HS-5 (cell line): ENCODE data around the gene ECHDC3.
"Not testable (repeated sequence)": the region's sequence is repeated elsewhere in the genome, so short reads cannot be mapped to it uniquely, and the experiment has no call there.

Source experiments
- DNase-seq: peaks from one replicate; pipeline ENCODE4 v3.0.0-alpha.2; 2012; ENCODE audit warnings: low read depth

The ECHDC3 gene

DNA sequence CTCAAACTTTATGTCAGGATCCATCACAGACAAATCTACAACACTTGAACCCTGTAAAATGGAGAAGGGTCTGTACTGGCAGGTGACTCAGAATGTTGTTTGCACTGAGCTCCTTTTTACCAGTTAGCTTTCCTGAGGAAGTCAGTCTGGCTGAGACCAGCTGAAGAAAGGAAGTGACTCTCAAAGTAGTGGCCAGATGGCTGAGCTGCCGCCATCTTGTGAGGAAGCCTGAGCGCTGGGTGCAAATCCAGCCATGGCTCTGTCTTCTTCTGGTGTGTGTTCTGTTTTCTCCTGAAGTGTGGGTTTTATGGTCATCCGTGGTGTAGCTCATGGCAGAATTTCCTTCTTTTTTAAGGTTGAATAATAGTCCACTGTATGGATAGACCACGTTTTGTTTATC, 25.5 kb upstream of the ECHDC3 start:
- DNase-seq: no peak

DNA sequence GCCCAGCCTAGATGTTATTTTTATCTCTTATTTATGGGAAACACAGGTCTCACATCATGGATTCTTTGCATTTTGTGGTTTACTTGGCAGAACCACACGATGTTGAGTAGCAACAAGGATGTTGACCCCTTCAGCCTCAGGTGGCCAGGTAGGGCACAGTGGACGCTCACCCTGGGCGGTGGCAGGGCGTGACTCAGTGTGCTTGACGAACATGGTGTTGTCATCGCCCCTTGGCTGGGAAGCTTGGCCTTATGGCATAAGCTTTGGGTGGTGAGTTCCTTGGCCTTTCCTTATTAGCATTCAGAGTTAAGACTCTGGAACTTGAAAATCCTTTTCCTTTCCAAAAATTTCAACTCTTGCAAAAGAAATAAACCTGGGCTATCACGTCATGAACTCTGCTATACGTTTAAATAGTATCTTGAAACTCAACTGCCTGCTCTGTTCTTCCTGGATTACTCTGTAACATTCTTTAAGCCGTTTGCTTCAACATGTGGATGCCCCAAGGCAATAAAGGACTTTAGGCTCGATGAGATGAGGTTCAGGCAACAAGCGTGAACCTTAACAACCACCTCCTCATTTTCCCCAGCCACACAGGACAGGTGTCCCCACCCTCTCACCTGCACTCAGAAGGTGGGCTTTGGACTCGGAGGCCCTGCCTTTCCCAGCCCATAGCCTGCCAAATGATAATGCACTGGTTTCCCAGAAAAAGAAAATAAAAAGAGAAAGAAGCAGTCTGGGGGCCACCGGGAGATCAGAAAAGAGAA, 22.5 kb upstream of the ECHDC3 start:
- DNase-seq: no peak

DNA sequence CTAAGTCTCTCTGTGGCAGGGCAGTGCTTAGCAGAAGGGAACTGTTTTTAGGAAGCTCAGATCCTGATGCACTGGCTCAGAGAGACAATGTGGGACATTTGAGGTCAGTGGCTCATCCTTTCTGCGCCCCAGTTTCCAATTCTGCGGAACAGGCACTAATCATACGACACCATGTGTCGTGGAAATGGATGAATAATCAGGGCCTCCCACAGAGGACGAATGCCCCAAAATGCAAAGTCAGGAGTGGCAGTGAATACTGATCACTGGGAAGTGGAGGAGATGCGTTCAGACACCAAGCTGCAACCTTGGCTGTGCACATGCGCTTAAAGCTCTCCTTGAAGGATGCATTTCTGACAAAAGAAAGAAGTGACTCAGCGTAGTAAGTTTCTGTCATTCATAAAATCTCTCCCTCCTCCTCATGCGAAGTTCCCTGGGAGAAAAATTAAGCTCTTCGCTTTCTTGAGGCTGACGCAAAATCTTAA, 21.9 kb upstream of the ECHDC3 start:
- DNase-seq: no peak

DNA sequence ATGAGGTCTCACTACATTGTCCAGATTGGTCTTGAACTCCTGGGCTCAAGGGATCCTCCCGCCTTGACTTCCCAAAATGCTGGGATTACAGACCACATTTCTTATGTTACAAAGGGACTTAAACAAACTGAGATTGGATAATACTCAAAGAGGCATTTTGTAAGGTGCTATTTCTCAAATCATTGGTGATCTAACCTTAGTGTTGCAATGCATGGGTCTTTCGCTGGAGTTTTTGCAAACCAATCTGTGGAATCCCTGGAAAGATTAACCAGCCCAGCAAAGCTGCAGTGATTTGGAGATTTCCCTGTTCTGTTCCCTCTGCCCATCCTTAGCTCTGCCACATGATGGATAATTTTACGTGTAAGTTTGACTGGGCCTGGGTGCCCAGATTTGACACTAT, 20.4 kb upstream of the ECHDC3 start:
- DNase-seq: no peak

DNA sequence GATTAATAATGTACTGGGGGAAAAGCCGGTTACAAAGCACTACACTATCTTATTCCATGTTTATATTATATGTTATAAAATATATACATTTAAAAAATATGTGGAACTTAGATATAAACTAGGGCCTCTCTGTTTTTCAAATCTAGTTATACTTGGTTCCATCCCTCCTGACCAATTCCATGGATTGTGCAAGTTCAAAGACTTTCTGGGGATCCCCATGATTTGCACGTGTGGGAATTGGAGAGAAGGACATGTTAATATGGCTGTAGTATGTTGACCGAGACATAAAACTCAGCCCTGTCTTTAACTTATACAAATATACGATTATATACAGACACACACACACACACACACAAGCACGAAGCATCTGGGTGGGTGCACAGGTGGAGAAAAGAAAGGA, 18.8 kb upstream of the ECHDC3 start:
- no peak for DNase-seq

DNA sequence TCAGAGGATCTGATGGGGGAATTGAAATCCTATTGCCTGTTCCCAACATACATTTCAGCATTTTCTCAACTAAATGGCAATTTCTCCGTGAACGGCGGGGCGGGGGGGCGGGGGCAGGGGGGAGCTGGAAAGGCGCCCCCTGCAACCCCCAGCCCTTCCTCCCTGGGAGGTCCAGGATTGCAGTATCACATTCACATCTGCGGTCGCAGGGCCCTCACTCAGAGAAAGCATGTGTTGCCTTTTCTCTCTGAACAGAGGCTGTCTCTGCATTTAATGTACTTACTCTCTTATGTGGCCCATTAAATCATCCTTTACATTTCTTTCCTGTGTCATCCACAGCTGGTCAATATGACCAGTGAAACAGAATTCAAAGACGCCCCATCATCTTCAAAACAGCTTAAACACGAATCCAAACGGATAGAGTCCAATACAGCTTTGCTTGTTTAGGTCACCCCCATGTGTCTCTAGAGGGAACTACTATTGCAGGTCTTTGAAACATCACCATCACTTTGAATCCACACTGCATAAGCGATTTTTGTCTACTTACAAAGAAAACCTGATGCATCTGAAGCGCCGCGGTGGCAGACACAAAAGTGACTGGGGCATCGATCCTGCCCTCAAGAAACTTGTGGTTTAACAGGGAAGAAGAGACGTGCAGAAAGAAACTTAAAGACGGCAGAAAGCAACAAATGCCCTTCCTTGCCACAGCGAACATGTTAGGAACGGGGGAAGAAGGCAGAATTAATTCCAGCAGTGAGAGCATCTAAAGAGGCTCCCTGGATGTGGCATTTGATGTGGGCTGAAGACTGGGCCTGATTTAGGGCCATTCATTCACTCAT, 17.0 kb upstream of the ECHDC3 start:
- DNase-seq: no peak

DNA sequence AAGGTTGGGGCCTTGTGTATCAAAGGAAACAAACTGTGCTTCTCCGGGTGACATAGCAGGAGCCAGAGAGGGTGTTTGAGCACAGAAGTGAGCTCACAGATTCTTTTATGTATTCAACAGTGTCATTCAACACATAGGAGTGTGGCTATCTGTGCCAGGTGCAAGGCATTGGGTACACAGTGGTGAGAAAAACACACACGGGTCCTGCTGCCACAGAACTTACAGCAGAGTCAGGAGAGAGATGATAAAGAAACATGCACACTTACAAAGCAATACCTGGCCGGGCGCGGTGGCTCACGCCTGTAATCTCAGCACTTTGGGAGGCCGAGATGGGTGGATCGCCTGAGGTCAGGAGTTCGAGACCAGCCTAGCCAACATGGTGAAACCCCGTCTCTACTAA, 16.3 kb upstream of the ECHDC3 start:
- no peak for DNase-seq

DNA sequence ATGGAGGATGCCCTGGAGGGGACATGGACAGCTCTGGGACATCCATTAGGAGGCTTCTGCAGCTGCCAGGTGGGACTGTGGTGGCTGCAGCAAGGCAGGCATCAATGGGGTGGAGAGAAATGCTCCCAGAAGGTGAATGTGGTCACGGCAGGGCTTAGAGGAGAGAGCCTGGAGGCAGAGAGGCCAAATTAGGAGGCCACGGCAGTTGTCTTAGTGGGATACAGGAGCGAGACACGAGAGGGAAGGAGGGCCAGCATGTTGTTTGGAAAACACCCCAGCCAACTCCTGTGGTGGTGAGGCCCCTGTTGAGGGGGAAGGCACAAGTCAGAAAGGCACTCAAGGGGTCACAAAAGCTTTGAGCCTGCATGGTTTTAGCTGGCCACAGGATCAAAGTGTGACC, 14.6 kb upstream of the ECHDC3 start:
- DNase-seq: no peak

DNA sequence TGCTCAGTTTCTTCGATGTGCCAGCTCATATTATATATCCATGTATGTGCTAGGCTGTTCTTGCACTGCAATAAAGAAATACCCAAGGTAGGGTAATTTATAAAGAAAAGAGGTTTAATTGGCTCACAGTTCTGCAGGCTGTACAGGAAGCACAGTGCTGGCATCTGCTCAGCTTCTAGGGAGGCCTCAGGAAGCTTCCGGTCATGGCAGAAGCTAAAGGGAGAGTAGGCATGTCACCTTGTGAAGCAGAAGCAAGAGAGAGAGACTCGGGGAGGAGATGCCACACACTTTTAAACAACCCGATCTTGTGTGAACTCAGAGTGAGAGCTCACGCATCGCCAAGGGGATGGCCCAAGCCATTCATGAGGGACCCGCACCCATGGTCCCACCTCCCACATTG, 13.8 kb upstream of the ECHDC3 start:
- no peak for DNase-seq

DNA sequence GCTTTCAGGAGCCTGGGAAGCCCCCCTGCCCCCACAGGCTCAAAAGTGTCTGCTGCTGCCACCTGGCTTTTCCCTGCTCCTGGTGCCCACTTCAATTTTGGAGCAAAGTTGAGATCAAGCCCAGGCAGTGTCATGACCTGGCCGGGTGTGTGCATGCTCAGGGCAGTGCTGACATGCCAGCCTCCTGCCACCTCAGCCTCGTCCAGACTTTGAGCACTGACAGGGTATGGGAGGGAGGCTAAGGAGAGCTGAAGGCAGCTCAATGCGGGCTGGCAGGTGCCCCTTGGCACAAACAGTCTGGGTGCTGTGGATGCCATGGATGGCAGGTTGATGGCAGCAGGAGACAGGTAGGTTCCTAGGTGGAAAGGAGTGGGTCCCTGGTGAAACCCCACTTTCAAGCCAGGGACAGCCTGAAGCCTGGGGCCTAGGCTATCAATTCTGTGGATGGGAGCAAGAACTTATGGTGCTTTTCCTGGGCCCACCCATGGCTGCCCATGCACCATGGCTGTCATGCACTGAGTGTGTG, 12.3 kb upstream of the ECHDC3 start:
- DNase-seq: no peak

DNA sequence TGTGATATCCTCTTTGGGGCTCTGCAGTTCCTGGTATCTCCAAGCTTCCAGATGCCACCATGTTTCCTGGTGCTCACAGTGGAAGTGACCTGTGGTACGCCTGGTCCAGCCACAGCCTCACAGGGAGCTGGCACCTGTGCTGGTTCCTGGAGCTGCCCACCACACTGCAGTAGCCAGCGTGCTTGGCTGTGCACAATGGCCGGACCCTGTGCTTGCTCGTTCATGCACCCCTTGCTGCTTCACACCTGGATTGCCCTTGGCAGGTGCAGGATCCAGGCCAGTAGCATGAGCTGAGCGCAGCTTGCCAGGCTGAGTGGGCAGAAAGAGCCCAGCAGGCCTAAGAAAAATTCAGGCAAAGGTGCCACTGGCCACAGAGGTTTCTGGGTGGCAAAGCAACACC, 11.4 kb upstream of the ECHDC3 start:
- DNase-seq: no peak

DNA sequence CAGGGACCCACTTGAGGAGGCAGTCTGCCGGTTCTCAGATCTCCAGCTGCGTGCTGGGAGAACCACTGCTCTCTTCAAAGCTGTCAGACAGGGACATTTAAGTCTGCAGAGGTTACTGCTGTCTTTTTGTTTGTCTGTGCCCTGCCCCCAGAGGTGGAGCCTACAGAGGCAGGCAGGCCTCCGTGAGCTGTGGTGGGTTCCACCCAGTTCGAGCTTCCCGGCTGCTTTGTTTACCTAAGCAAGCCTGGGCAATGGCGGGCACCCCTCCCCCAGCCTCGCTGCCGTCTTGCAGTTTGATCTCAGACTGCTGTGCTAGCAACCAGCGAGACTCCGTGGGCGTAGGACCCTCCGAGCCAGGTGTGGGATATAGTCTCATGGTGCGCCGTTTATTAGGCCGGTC, 5.4 kb upstream of the ECHDC3 start:
- not testable (repeated sequence) for DNase-seq

DNA sequence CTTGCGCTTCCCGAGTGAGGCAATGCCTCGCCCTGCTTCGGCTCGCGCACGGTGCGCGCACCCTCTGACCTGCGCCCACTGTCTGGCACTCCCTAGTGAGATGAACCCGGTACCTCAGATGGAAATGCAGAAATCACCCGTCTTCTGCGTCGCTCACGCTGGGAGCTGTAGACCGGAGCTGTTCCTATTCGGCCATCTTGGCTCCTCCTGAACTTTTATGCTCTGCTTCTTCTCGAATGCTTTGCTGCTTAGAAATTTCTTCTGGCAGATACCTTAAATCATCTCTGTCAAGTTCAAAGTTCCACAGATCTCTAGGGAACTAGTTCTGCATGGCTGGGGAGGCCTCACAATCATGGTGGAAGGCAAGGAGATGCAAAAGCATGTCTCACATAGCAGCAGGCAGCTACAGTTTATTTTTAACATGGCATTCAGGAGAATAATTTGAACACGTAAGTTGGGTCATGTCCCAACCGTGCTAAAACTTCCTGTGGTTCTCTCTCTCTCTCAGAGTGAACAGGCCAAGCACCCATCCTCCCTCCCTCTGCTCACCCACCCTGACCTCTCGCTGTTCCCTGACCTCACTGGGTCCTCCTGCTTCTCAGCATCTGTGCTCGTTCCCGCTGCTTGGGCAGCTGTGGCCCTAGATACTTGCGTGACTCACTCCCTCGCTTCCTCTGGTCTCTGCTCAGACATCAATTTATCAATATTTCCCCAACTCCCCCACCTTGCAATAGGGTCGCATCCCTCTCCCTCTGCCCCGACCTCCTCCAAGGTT, 4.7 kb upstream of the ECHDC3 start:
- DNase-seq: not testable (repeated sequence)

DNA sequence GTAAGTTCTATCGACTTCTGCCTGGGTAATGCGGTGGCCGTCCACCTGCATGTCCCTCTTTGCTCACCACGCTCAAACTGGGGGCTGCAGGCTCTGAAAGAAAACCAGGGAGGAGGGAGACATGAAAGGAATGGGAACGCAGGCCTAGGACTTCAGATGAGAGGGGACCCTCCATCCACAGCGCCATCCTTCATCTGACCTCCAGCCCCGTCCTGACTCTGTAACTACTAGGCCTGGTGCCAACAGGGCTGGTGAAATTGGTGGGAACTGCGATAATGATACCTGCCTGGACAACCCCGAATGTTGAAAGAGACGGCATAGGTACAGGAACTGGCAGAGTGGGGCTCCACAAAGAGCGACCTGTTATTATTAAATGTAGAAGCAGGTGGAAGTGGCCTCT, 1.3 kb upstream of the ECHDC3 start:
- no peak for DNase-seq

DNA sequence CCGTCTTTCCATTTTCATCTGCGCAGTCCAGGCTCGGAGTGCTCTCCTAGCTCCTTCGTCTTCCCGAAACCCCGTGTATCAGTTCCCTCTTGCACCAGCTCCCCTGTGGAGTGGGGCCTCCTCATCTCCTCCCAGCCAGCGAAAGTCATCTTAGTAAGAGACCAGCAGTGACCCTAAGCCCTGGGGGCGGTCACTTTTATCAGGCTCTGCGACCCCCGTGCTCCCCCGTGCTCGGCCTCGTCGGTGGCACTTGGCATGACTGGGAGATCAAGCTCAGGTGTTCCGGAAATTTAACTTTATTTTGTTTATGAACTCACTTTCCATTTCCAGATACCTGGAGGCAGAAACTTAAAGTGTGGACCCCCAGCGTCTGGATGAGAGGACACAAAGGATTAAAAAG, 574 bp upstream of the ECHDC3 start:
- no peak for DNase-seq

DNA sequence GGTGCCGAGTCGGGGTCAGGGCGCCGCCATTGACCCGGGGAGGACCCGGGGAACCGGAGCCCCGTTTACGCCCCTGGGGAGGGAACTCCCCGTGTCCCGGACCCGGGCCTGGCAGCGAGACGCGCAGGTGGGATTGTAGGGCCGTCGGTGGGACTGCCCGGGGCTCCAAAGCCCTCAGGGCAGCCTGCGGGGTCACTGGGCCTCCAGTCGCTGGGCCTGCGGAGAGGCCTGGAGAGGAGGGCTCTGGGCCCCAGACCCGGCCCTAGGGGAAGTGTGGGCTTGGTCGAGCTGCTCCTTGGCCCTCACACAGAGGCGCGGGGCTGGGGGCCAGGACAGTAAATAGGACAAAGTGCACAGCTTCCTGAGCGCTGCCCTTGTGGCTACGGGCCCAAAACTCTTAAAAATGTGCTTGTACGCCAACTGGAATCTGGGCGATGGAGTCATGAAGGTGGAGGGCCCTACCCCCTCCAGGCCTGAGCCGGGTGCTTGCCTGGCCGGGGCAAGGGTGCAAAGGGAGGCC, 657 bp downstream of the ECHDC3 start:
- no peak for DNase-seq

DNA sequence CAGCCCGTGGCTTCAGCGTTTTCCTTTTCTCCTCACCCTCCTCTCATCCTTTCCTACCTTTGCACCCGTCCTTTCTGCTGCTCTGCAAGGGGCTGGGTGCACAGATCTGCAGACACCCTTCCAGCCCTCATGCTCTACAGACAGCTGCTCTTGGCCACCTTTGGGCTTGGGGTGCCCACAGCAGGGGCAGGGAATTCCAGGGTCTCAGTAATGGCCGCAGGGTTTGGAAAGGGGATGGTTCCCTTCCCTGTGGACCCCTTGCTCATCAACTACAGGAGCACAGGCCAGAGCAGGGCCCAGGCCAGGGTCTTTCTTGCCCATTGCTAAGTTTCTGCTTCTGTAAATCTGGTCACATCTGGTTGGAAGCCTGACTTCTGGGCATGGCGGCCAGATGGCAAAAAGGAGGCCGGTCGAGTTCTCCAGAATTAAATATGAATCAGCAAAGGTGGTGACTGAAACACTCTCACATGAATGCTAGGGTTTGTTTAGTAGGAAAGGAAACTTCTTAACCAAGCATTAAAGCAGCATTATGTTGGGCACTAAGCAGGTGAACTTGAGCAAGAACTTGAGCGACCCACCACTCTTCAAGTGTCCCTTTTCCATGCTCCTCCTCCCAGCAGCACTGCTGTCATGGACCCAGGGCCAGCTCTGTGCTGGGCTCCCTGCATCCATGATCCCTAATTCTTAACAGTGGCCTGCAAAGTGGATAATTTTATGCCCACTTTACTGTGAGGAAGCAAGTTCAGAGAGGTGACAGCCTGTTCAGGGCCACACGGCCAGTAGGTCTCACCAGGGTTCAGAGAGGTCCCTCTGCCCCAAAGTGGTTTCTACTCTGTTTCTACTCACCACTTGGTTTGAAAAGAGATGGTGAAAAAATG, 1.5 kb downstream of the ECHDC3 start:
- DNase-seq: no peak

DNA sequence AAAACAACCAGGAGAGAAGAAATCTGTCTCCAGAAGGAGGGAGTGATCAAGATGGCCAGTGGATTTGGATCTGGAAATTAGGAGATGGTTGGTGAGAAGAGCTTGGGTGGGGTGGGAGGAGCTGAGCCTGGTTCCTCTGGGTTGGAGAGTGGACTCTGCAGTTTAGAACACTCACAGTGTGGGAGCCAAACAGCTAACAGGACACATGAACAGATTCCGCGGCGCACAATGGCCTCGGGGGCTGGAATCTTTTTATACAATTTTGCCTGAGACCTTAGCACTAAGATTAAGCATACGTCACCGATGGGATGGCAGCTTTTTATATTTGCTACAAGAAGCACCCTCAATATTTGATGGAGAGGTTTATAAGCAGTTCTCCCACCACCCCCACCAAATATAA, 2.9 kb downstream of the ECHDC3 start:
- DNase-seq: no peak

DNA sequence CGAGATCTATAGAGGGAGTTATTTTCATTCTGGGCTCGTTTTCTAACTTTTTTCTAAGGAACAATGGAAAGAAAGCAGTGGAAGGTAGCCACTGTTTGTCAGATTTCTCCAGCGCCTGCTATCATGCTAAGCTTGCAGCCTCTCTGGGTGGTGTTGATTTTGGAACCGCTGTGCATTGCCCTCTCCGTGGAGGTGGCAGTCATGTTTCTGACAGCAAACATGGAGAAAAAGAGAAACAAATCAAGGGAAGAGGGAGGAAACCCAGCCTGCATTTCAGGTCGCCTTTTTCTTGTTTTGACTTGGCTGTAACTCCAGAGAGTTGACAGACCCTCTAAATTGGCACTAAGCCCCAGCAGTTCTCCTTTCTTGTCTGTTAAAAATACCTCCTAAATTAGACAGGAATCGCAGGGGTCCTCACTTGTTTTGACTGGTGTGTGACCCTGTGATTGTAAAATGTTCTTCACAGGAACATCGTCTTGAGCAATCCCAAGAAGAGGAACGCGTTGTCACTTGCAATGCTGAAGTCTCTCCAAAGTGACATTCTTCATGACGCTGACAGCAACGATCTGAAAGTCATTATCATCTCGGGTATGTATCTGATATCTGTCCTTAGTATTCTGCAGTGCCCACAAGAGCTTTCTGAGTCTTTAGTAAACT, 4.8 kb downstream of the ECHDC3 start:
- DNase-seq: no peak

DNA sequence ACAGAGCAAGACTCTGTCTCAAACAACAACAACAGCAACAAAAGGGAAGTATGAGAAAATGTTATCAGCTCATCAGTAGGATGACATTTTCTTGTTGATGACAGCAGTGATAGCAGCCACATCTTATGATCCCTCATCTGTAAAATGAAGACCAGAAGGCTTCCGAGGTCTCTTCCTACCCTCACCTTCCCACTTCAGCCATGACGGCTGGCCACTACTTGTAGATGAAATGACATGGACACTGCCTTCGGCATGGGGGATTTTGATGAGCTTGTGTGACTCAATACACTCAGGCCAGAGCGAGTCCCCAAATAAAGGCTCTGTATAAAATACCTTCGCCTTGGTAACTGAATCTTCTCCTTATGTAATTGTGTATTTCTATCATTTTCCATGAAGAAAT, 6.7 kb downstream of the ECHDC3 start:
- no peak for DNase-seq

DNA sequence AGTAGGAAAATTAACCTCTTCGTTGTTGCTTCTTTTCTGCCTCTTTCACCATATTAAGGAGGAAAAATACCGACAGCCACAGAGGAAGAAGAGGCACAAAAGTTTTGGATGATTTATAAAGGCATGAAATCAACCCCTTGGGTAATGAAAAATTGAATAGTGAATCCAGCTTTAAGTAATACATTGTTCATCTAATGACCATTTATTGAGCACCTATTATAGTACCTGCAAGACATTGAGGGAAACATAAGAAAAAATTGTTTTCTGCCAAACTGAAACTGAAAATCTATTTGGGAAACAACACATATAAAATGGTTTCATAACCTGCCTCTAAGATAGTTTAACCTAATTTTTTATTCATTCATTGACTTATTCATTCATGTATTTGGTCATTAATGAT, 8.2 kb downstream of the ECHDC3 start:
- no peak for DNase-seq
